SU-DHL-6 (cell line): ENCODE measurements around the gene ITPR3.

Source experiments
- EZH2phosphoT487 ChIP-seq: fragments of 200-600 bp; sonication (generic), shearing (Covaris generic); conservative IDR thresholded peaks from 2 replicates; pipeline ENCODE4 v1.6.1; 2018; ENCODE audit warnings: mild to moderate bottlenecking, antibody characterized with exemption, low read length, moderate library complexity, mixed read lengths
- TF ChIP-seq, protein P1 (sequence below): fragments of 200-600 bp; sonication (generic); IDR thresholded peaks from one replicate; pipeline ENCODE4 v1.5.1; 2017; ENCODE audit warnings: antibody characterized with exemption, mild to moderate bottlenecking, low read length, moderate library complexity; ENCODE audit not compliant: insufficient read depth, poor library complexity, severe bottlenecking

DNA sequence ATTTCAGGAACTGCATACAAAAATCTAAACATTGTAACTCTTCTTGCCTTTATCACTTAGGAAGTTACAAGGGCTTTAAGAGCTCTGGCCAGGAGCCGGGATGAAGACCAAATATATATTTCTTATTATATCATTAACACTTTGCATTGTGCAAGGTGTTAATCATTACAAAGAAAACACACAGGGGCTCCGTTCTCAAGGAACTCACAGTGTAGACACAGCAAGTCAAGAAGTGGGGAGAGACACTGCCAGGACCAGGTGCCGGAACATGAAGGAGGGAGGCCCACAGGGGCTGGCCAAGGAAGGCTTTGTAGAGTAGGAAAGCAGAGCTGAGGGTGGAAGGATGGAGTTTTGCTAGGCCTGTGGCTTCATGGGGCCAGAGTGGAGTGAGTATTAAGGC, 17.4 kb downstream of the ITPR3 start:
- TF ChIP-seq, protein P1, sequence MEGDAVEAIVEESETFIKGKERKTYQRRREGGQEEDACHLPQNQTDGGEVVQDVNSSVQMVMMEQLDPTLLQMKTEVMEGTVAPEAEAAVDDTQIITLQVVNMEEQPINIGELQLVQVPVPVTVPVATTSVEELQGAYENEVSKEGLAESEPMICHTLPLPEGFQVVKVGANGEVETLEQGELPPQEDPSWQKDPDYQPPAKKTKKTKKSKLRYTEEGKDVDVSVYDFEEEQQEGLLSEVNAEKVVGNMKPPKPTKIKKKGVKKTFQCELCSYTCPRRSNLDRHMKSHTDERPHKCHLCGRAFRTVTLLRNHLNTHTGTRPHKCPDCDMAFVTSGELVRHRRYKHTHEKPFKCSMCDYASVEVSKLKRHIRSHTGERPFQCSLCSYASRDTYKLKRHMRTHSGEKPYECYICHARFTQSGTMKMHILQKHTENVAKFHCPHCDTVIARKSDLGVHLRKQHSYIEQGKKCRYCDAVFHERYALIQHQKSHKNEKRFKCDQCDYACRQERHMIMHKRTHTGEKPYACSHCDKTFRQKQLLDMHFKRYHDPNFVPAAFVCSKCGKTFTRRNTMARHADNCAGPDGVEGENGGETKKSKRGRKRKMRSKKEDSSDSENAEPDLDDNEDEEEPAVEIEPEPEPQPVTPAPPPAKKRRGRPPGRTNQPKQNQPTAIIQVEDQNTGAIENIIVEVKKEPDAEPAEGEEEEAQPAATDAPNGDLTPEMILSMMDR, result no peak
- TF ChIP-seq EZH2phosphoT487, result no peak
